DMS153 (cell line): Measurements from ENCODE around the gene MRNIP.
"Not testable (repeated sequence)": the region's sequence is repeated elsewhere in the genome, so short reads cannot be mapped to it uniquely, and the experiment has no call there.

Experiments
- DNase-seq: peaks from one replicate; lab custom pipeline; 2025; lab: John Stamatoyannopoulos, UW

The MRNIP gene

DNA sequence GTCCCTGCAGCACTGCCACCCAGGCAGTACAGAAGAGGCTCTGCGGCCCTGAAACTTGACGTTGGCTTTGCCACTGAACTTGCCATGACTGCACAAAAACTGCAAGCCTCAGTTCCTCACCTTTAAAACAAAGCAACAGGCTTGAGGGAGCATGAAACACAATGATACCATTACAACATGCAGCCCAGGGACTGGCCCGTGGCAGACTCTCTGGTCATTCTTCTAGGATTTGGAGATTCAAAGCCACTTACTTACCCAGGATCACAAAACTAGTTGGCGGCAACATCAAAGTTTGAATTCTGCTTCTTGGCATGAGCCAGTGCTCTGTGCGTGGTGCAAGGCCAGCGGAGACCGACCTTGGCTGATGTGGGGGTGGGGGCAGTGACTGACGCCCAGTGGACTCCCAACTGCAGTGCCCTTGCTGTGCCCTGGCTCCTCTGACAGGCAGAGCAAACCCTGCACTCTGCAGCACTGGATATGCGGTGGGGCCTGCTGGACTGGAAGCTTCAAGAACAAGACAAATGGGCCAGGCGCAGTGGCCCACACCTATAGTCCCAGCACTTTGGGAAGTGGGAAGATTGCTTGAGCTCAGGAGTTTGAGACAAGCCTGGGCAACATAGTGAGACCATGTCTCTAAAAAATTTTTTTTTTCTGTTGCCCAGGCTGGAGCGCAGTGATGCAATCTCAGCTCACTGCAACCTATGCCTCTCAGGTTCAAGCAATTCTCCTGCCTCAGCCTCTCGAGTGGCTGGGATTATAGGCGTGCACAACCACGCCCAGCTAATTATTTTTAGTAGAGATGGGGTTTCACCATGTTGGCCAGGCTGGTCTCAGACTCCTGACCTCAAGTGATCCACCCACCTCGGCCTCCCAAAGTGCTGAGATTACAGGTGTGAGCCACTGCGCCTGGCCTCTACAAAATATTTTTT is 19.0 kb downstream of the MRNIP start:
- DNase-seq = no peak

DNA sequence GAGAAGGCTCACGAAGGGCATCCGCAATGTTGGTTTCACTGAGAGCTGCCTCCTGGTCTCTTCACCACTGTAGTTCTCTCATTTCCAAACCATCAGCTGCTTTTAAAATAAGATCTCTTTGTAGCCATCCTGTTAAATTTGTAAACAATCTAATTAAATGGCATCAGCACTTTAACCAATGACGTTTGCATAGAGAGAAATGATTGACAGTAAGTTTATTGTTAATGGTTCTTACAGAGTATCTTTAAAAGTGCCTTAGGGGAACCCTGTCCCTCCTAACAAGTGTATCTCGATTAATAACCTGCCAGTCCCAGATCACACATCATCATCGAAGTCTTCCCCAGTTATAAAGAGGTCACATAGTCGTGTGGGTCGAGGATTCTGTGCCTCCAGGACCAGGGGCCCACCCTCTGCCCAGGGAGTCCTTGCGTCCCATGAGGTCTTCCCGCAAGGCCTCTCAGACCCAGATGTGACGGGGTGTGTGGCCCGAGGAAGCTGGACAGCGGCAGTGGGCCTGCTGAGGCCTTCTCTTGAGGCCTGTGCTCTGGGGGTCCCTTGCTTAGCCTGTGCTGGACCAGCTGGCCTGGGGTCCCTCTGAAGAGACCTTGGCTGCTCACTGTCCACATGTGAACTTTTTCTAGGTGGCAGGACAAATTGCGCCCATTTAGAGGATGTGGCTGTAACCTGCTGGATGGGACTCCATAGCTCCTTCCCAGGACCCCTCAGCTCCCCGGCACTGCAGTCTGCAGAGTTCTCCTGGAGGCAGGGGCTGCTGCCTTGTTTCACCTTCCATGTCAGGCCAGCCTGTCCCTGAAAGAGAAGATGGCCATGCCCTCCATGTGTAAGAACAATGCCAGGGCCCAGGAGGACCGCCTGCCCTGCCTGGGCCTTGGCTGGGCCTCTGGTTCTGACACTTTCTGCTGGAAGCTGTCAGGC is 21.3 kb downstream of the MRNIP start:
- DNase-seq = no peak

DNA sequence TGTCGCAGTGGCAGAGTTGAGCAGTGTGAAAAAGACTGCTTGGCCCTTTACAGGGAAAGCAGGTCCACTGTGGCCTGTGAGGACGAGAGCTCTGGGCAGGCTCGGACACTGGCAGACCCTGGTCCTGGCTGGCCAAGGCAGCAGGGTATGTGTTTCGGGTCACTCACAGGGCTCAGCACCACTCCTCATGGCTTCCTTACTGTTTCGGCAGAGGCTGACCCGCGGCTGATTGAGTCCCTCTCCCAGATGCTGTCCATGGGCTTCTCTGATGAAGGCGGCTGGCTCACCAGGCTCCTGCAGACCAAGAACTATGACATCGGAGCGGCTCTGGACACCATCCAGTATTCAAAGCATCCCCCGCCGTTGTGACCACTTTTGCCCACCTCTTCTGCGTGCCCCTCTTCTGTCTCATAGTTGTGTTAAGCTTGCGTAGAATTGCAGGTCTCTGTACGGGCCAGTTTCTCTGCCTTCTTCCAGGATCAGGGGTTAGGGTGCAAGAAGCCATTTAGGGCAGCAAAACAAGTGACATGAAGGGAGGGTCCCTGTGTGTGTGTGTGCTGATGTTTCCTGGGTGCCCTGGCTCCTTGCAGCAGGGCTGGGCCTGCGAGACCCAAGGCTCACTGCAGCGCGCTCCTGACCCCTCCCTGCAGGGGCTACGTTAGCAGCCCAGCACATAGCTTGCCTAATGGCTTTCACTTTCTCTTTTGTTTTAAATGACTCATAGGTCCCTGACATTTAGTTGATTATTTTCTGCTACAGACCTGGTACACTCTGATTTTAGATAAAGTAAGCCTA is 22.2 kb downstream of the MRNIP start:
- DNase-seq = no peak

DNA sequence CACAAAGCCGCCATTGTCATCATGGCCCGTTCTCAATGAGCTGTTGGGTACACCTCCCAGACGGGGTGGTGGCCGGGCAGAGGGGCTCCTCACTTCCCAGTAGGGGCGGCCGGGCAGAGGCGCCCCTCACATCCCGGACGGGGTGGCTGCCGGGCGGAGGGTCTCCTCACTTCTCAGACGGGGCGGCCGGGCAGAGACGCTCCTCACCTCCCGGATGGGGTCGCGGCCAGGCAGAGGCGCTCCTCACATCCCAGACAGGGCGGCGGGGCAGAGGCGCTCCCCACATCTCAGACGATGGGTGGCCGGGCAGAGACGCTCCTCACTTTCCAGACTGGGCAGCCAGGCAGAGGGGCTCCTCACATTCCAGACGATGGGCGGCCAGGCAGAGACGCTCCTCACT is 23.7 kb downstream of the MRNIP start:
- not testable (repeated sequence) for DNase-seq

DNA sequence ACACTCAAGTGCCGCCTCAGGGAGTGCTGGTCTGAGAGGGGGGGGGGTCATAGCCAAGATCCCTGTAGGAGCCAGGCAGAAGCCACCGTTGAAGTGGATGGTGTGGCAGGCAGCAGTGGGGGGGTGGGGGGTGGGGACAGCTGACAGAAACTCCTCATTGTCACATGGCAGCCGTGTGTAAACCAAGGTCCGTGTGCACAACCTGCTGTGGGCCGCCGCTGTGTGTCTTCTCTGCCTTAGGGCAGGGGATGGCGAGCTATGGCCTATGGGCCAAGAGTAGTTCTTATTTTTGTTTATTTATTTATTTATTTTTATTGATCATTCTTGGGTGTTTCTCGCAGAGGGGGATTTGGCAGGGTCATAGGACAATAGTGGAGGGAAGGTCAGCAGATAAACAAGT is 24.5 kb downstream of the MRNIP start:
- no peak for DNase-seq

DNA sequence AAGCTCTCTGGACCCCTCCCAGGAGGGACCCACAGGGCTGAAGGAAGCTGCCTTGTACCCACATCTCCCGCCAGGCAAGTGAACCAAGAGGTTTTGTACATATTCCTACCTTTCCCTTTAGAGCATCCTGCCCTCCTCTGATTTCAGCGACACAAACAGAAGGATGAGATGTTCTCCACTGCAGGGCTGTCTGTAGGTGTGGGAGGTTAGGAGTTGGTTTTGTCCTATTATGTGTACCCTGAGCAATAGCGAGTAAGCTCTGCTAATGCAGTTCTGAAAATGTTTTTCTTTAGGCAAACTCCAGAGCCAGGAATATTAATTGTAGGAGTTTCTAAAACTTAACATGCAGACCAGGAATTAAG is 24.9 kb downstream of the MRNIP start:
- DNase-seq = no peak

DNA sequence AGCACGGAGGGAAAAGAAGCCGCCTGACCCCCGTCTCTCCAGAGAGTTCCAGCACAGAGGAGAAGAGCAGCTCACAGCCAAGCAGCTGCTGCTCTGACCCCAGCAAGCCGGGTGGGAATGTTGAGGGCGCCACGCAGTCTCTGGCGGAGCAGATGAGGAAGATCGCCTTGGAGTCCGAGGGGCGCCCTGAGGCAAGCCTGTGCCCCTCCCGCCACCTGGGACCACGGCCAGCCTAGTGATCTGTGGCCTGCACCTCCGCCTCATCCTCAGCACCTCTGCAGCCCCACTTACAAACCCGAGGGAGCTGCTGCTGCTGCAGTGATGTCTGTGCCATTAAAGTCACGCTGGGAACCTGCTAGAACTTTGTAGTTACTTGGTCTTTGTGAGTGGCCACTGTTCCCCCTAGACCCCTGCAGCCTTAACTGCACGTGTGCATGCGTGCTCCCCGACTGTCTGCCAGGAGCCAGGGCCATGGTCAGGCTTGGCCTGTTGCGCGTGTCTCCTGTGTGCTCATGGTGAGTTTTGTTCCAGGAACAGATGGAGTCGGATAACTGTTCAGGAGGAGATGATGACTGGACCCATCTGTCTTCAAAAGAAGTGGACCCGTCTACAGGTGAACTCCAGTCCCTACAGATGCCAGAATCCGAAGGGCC is 25.4 kb downstream of the MRNIP start:
- no peak for DNase-seq

DNA sequence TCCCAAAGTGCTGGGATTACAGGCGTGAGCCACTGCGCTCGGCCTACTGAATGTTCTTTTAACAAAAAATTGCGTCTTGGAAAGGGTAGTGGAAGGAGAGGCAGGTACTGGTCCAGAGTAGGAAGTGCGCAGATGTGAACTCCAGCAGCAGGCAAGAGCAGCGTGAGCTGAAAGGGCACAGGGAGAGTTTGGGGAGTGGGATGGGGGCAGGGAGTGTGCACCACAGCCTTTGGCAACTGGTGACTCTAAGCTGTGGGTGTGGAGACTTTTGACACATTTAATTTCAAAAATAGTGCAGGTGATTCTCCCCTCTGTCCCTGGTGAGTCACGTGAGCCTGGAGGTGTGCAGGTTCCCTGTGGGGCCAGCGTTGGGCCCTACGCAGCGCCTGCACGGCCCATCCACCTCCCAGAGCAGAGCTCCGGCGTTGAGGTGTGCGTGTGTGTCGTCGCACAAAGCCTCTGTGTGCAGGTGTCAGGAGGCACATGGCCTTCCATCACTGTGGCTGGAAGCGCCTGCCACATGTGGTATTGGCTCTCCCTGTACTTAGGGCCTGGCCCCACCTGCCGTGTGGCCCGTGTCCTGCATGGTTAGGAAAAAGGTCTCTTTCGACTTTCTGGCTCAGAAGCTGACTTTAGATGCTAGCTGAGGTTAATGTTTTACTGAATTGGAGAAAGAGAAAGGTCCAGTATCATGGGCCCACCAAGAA is 26.4 kb downstream of the MRNIP start:
- DNase-seq = no peak

DNA sequence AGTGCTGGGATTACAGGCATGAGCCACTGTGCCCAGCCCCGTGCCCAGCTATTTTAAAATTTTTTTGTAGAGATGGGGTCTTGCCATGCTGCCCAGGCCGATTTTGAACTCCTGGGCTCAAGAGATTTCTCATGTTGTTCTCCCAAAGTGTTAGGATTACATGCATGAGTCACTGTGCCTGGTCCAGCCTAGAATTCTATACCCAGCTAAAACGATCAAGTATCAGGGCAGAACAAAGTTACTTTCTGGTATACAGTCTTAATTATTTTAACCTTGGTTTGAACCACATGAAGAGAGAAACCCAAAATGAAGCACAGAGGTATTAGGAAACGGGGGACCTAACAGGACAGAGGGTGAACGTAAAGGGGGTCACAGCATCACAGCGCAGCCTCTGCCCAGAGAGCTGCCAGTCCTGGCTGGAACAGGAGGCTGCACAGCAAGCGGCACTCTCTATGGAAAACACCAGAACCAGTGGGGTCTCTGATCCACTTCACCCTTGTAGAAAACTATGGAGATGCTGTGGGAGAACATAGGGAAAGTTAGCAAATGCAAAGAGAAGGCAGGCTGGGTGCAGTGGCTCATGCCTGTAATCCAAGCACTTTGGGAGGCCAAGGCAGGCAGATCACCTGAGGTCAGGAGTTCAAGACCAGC is 27.7 kb downstream of the MRNIP start:
- no peak for DNase-seq

DNA sequence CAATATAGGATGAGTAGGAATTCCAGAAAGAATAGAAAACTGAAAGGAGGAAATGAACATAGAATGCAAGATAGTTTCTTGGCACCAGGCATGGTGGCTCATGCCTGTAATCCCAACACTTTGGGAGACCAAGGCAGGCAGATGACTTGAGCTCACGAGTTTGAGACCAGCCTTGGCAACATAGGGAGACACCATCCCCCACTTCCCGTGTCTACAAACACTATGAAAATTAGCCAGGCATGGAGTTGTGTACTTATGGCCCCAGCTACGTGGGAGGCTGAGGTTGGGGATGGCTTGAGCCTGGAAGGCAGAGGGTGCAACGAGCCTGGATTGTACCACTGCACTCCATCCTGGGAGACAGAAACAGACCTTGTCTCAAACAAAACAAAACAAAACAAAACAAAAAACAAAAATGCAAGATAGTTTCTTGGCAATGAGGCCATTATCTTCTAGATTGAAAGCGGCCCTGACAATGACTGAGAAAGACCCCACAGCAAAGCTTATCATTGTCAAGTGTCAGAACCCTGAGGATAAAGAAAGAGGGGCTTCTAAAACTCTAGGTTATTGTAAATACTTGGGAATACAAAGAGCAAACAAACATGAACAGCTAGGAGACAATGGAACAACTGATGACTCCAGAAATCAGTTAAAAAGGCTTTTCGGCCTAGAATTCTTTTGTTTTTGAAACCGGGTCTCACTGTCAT is 28.7 kb downstream of the MRNIP start:
- no peak for DNase-seq

DNA sequence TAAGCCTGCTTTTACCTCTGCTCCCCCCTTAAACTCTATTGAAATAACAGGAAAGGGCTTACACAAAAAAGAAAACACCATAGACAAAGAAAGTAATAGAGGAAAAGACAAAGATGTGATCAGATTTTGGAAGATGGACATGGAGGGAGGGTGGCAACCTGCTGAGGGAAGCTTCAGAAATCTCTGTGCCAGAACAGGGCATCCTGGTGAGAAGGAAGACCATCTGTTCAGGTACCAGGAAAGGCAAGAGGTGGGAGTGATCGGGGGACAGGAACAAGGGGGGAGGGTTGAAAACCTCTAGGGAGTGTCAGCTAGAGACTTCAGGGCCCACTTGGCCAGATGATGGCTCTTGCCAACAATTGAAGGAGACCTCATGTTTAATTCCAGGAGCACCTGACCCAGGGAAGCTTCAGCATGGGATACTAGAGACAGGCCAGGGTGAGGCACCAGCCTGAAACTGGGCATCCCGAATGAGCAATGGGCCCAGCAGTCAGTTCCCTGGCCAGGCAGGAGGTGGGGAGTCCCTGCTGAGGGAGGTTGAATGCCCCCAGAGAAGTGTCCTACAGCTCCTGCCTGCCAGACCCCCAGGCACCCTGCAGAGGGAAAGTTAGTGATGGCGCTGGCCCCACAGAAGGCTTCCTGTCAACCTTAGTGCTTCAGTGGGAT is 29.7 kb downstream of the MRNIP start:
- no peak for DNase-seq

DNA sequence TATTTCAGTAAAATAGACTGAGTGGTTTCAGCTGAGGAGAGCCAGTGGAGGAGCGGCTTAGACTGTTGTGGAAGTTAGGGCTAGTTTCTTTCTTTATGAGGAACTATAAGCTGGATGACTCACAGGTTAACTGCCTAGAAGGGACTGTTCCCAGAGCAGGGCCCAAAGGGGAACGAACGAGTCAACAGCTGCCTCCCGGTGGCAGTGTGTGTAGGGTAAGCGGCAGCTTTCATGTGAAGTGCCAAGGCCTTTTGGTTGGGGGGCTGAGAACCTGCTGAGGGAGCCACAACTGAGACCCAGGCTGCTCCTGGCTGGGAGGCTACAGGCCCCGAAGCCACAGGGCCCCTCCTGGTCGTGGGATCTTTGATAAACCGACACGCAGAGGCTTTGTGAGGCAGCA is 30.9 kb downstream of the MRNIP start:
- no peak for DNase-seq

DNA sequence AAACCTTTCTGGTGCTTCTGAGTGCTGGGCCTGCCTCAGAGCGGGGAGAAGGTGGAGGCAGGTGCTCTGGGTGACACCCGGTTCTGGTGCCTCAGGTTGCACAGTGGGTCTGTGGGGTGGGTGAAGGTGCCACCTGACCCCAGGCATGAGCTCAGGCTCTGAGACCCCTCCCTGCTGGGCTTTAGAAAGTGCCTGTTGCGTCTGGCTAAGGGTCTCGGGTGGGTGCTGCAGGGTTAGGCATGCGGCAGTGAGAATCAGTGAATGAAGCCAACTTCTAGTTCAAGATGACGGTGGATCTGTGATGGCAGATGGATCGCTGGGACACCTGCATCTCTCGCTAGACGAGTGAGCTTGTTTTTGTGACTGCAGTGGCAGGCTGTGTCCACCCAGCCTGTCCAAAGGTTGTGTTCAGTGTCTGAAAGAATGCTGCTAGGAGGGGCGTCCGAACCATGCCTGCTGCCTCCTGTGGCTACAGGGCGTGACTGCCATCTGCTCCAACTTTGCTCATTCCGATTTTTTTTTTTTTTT is 32.9 kb downstream of the MRNIP start:
- no peak for DNase-seq

DNA sequence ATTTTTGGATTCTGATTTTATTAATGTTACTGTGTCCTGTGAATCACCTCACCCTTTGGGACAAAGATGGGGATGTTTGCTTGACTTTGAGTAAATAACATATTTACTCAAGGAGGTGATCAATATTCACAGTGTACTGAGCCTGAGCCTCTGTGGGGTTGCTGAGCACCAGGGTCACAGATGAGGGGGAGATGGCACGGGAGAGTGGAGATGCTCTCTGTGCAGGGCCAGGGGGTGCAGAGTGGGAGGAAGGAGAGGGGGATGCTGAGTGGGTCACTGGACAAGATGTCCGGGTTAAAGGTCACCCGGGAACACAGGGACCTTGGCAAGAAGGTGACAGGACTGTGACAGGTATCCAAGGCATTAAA is 33.9 kb downstream of the MRNIP start:
- no peak for DNase-seq

DNA sequence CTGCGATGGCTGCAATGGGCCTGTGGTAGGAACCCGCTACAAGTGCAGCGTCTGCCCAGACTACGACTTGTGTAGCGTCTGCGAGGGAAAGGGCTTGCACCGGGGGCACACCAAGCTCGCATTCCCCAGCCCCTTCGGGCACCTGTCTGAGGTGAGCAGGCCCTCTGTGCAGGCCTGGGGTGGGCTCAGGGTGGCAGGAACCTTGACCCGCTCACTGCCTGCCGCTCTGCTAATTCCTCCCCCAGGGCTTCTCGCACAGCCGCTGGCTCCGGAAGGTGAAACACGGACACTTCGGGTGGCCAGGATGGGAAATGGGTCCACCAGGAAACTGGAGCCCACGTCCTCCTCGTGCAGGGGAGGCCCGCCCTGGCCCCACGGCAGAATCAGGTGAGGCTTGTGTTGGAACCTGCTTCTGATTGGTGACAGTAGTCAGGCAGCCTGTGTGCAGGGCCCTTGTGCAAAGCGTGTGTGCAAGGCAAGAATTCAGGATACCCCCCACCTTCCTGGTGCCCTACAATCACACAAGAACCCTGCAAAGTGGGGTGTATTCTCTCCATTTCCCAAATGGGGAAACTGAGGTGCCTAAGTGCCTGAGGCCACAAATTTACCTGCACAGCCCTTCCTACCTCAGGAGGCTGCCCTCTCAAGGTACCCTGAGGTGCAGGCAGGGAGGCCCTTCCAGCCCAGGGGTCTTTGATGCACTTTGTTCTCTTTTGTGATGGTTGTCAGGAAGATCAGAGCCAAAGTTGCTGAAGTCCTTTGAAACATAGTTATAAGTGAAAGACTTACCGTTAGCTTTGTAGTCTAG is 34.5 kb downstream of the MRNIP start:
- no peak for DNase-seq

DNA sequence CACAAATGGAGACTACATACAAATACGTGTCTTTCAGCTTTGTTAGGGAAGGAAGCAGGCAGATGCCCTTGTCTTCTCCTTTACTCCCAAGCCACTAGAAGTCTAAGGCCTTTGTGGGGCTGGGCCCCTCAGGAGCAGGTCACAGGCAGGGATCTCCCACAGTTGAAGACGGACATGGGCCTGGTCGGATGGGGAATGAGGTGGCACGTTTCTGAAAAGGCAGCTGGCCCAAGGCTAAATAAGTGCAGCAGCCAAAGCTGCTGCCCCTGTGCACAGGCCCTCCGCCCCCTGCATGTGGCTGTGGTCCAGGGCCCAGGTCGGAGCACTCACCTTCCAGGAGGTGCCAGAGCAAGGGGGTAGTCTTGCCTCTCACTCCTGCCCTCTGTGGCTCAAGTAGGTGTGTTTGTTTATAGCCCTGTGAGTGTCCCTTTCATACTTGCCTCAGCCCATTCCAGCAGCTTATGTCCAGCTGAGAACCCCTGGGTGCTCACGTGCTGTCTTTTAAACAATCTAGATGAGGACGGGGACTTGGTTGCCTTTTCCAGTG is 36.1 kb downstream of the MRNIP start:
- DNase-seq = no peak

DNA sequence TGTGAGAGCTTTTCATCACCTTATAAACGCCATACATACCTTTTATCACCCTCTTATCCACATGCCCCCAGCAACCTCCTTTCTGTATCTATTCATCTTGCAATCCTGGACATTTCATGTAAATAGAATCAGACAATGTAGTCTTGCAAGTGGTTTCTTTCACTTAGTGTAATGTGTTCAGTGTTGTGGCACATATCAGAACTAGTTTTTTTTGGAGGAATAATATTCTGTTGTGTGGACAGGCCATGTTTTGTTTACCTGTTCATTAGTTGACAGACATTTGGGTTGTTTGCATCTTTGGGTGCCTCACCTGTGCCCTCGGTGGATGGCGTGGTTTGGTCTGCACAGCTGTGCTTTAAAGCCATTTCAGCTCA is 36.6 kb downstream of the MRNIP start:
- no peak for DNase-seq
